WTC11 (cell line): Measurements from ENCODE around the gene IDH3A. TPM values are rescaled to one million over a fixed set of nuclear protein-coding genes. Genes with fewer than 3 reads are reported as not detected.

Experiments
- ATAC-seq: fragments of 200-7000 bp; cut with Tn5 transposase; 2 replicates; pipeline ENCODE4 v1.10.0; 2021; ENCODE audit warnings: mild to moderate bottlenecking, moderate library complexity
- CTCF ChIA-PET: fragments of 300-600 bp; sonication (Branson Sonifier 250); formaldehyde crosslinking; loops from one replicate; lab custom pipeline; 2021; ENCODE audit warnings: antibody characterized with exemption; lab: Charles Lee
- POLR2A ChIA-PET: fragments of 350-600 bp; sonication (Branson Sonifier 250); formaldehyde crosslinking; loops from one replicate; lab custom pipeline; 2021; ENCODE audit warnings: antibody characterized with exemption; lab: Charles Lee
- DNase-seq: peaks from one replicate; pipeline ENCODE4 v3.0.0; 2021; ENCODE audit warnings: low spot score
- H3K27ac Mint-ChIP-seq: 2 replicates; pipeline ENCODE4 v1.8.0; 2021; ENCODE audit warnings: mixed read lengths
- H3K27me3 Mint-ChIP-seq: 2 replicates; pipeline ENCODE4 v1.8.0; 2021; ENCODE audit warnings: low read depth, mild to moderate bottlenecking, moderate library complexity, mixed read lengths
- H3K36me3 Mint-ChIP-seq: 2 replicates; pipeline ENCODE4 v1.8.0; 2021; ENCODE audit warnings: mixed read lengths
- H3K4me1 Mint-ChIP-seq: 2 replicates; pipeline ENCODE4 v1.8.0; 2022; ENCODE audit warnings: mixed read lengths
- H3K4me3 Mint-ChIP-seq: 2 replicates; pipeline ENCODE4 v1.8.0; 2021; ENCODE audit warnings: mild to moderate bottlenecking, moderate library complexity, mixed read lengths
- H3K9me3 Mint-ChIP-seq: 2 replicates; pipeline ENCODE4 v1.8.0; 2021; ENCODE audit warnings: mixed read lengths
- ARID4B ChIP-seq: sonication (generic); formaldehyde crosslinking; IDR thresholded peaks from 2 replicates; pipeline ENCODE4 v1.8.0; 2023; ENCODE audit warnings: missing genetic modification reagents, mild to moderate bottlenecking, borderline replicate concordance
- ATF2 ChIP-seq: sonication (generic); formaldehyde crosslinking; IDR thresholded peaks from 2 replicates; pipeline ENCODE4 v1.8.1; 2022; ENCODE audit warnings: low read depth, missing genetic modification reagents, borderline replicate concordance
- CTCF ChIP-seq: fragments of 200-600 bp; IDR thresholded peaks from 2 replicates; pipeline ENCODE4 v1.8.0; 2022; ENCODE audit warnings: antibody characterized with exemption
- GABPB1 ChIP-seq: sonication (generic); formaldehyde crosslinking; IDR thresholded peaks from 2 replicates; pipeline ENCODE4 v1.8.1; 2023; ENCODE audit warnings: mild to moderate bottlenecking, missing genetic modification reagents
- GRHL2 ChIP-seq: fragments of 250-450 bp; sonication (Bioruptor Pico); IDR thresholded peaks from 2 replicates; pipeline ENCODE4 v1.8.0; 2022; ENCODE audit warnings: mild to moderate bottlenecking, moderate library complexity; ENCODE audit not compliant: insufficient replicate concordance, severe bottlenecking
- IRF1 ChIP-seq: sonication (generic); formaldehyde crosslinking; IDR thresholded peaks from 2 replicates; pipeline ENCODE4 v1.8.0; 2023; ENCODE audit warnings: missing genetic modification reagents
- IRF2 ChIP-seq: sonication (generic); formaldehyde crosslinking; IDR thresholded peaks from 2 replicates; pipeline ENCODE4 v1.8.0; 2022; ENCODE audit warnings: low read depth, missing genetic modification reagents, borderline replicate concordance
- MYBL2 ChIP-seq: sonication (generic); formaldehyde crosslinking; IDR thresholded peaks from 2 replicates; pipeline ENCODE4 v1.8.1; 2023; ENCODE audit warnings: mild to moderate bottlenecking, moderate library complexity, missing genetic modification reagents
- NFE2L1 ChIP-seq: sonication (generic); formaldehyde crosslinking; IDR thresholded peaks from 2 replicates; pipeline ENCODE4 v1.8.1; 2023; ENCODE audit warnings: missing genetic modification reagents
- NFYB ChIP-seq: sonication (generic); formaldehyde crosslinking; conservative IDR thresholded peaks from 2 replicates; pipeline ENCODE4 v1.8.0; 2022; ENCODE audit warnings: low read depth, missing genetic modification reagents
- NR1H2 ChIP-seq: sonication (generic); formaldehyde crosslinking; IDR thresholded peaks from 2 replicates; pipeline ENCODE4 v1.9.0; 2021; ENCODE audit warnings: mild to moderate bottlenecking, moderate library complexity, missing genetic modification reagents
- NR3C1 ChIP-seq: sonication (generic); formaldehyde crosslinking; conservative IDR thresholded peaks from 2 replicates; pipeline ENCODE4 v1.8.1; 2023; ENCODE audit warnings: low read depth, mild to moderate bottlenecking, missing genetic modification reagents
- PRDM15 ChIP-seq: sonication (generic); formaldehyde crosslinking; IDR thresholded peaks from 2 replicates; pipeline ENCODE4 v1.8.0; 2022; ENCODE audit warnings: missing genetic modification reagents
- PREB ChIP-seq: sonication (generic); formaldehyde crosslinking; IDR thresholded peaks from 2 replicates; pipeline ENCODE4 v1.8.1; 2022; ENCODE audit warnings: mild to moderate bottlenecking, missing genetic modification reagents, moderate library complexity, borderline replicate concordance
- SMAD4 ChIP-seq: sonication (generic); formaldehyde crosslinking; IDR thresholded peaks from 2 replicates; pipeline ENCODE4 v1.8.0; 2022; ENCODE audit warnings: mild to moderate bottlenecking, missing genetic modification reagents
- SP1 ChIP-seq: sonication (generic); formaldehyde crosslinking; conservative IDR thresholded peaks from 2 replicates; pipeline ENCODE4 v1.8.1; 2022; ENCODE audit warnings: missing genetic modification reagents
- TEAD1 ChIP-seq: sonication (generic); formaldehyde crosslinking; IDR thresholded peaks from 2 replicates; pipeline ENCODE4 v1.8.0; 2022; ENCODE audit warnings: mild to moderate bottlenecking, missing genetic modification reagents
- TEAD4 ChIP-seq: sonication (generic); formaldehyde crosslinking; IDR thresholded peaks from 2 replicates; pipeline ENCODE4 v1.8.0; 2022; ENCODE audit warnings: mild to moderate bottlenecking, missing genetic modification reagents
- total RNA-seq: library from RNA; stranded (reverse); gene quantifications from 3 replicates; pipeline ENCODE4 v1.2.3, GENCODE V29; 2021

IDH3A gene
- total RNA-seq, 1 experiment from 2014 or later: 56.6 TPM

GRCh38 chr15:78213425-78213750 is 64.2 kb downstream of the IDH3A start:
- H3K27ac Mint-ChIP-seq: no peak overlapping the region
- peaks cover 6% of the 10 kb centered on the region for H3K4me1 Mint-ChIP-seq
- ChIA-PET CTCF (interaction anchor here (1.6 kb wide), 1 partner anchor 213 kb away, joined by 3 read pairs; no protein-coding TSS in a partner anchor), POLR2A (no interaction called here)
- no peak overlapping the region for H3K4me3 Mint-ChIP-seq
- TF ChIP-seq NFYB (no peak), MYBL2 (CRISPR knock-in tag) (no peak), GABPB1 (no peak), SMAD4 (CRISPR knock-in tag) (no peak), CTCF (no peak), ATF2 (CRISPR knock-in tag) (no peak), PREB (no peak), IRF1 (no peak), NR3C1 (no peak), GRHL2 (no peak), IRF2 (no peak), ARID4B (CRISPR knock-in tag) (no peak), PRDM15 (CRISPR knock-in tag) (no peak), TEAD4 (CRISPR knock-in tag) (no peak), SP1 (CRISPR knock-in tag) (no peak), NFE2L1 (no peak), NR1H2 (CRISPR knock-in tag) (no peak), TEAD1 (CRISPR knock-in tag) (no peak)
- H3K27me3 Mint-ChIP-seq: no peaks in the 10 kb centered on the region
- no peaks in the 10 kb centered on the region for H3K36me3 Mint-ChIP-seq
- no peaks in the 10 kb centered on the region for H3K9me3 Mint-ChIP-seq
- ATAC-seq (no peak), DNase-seq (no peak)
